K562 treated with DMSO at 1 percent for 12 hours (cell line): ENCODE results near the gene IFNGR2. TPM values are rescaled to one million over a fixed set of nuclear protein-coding genes. Genes with fewer than 3 reads are reported as not detected.

Experiments
- total RNA-seq: library from RNA; unstranded; fragments of 300-600 nt; gene quantifications from 2 replicates; pipeline ENCODE4 v1.2.3, GENCODE V29; 2022; ENCODE audit not compliant: insufficient read depth

Gene IFNGR2
- total RNA-seq = 24.0 and 41.3 TPM in 2 replicates

GRCh38 chr21:33403128-33403785 is at the start of gene IFNGR2:
TSS of gene IFNGR2 (plus strand) at chr21:33403413. CDS start at chr21:33403544, 131 bp downstream.

GRCh38 chr21:33479679-33480480 is 76.7 kb downstream of the IFNGR2 start, which contains the start of gene TMEM50B:
TSS of gene TMEM50B (minus strand) at chr21:33479974. CDS start at chr21:33468885, 11,089 bp downstream.

Other genes with a start within 250 kb of the IFNGR2 start
- gene IFNAR2, start 173.5 kb upstream of the IFNGR2 start, total RNA-seq = 20.5 and 40.5 TPM in 2 replicates
- gene IL10RB, start 137.0 kb upstream of the IFNGR2 start, total RNA-seq = 32.4 and 41.1 TPM in 2 replicates
- 17.4 and 36.9 TPM in 2 replicates for gene IFNAR1, start 78.4 kb upstream of the IFNGR2 start, total RNA-seq
- gene TMEM50B, start 76.6 kb downstream of the IFNGR2 start, total RNA-seq = 15.7 and 30.7 TPM in 2 replicates
- 0.84 and 1.4 TPM in 2 replicates for gene DNAJC28, start 88.3 kb downstream of the IFNGR2 start, total RNA-seq
- gene GART, start 138.7 kb downstream of the IFNGR2 start, total RNA-seq = 41.7 and 92.8 TPM in 2 replicates
- 63.1 and 181 TPM in 2 replicates for gene SON, start 139.6 kb downstream of the IFNGR2 start, total RNA-seq
- 32.4 and 69.0 TPM in 2 replicates for gene DONSON, start 185.3 kb downstream of the IFNGR2 start, total RNA-seq
- gene CRYZL1, start 238.3 kb downstream of the IFNGR2 start, total RNA-seq = 24.8 and 34.0 TPM in 2 replicates
- 3.7 and 9.7 TPM in 2 replicates for gene ITSN1, start 239.1 kb downstream of the IFNGR2 start, total RNA-seq